HL-60/S4 (cell line): ENCODE data around the gene TRIAP1.
"Not testable (repeated sequence)": the region's sequence is repeated elsewhere in the genome, so short reads cannot be mapped to it uniquely, and the experiment has no call there.

Experiments used
- in situ Hi-C: fragments of 300-500 bp; cut with MboI; formaldehyde crosslinking; loops from 2 replicates; pipeline ENCODE4 v1.14.3; 2022; ENCODE audit warnings: low sequenced_read_pairs

TRIAP1 gene

DNA sequence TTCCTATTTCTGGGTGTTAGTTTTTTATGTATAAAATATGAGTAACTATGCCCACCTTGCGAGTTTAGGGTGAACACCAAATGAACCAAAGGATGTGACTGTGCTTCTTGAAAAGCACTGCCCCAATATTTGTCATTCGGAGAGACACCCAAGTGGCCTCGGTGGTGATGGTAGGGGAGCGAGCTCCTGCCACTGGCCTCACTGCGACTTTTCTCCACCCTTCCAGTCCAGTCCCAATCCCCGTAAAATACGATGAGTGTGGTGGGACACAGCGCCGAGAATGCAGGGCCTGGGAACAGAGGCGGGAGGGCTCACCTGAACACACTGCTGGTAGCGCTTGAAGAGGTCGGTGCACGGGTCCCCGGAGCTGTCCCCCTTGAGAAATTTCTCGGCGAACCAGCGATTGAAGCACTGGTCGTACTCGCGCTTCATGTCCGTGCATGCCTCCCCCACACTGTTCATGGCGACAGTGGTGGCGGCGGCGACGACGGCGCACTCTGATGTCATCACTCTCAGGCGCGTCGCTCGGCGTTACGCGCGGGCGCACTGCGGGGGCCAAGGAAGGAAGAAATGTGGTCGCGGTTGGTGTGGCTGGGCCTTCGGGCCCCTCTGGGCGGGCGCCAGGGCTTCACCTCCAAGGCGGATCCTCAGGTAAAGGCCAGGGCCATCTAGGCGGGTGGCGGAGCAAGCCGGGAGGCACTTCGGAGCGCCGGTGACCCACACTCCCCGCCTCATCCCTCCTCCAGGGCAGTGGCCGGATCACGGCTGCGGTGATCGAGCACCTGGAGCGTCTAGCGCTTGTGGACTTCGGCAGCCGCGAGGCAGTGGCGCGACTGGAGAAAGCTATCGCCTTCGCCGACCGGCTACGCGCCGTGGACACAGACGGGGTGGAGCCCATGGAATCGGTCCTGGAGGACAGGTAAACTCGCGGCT, at the start of gene TRIAP1, which contains the start of gene GATC:
TRIAP1 (minus strand) TSS at position 474 of the 933 bp plus-strand sequence; CDS start at position 462, 12 bp downstream.
GATC (plus strand) TSS at position 534 of the 933 bp plus-strand sequence; CDS start at position 571, 37 bp downstream.
- in situ Hi-C loops, result no loop called here

DNA sequence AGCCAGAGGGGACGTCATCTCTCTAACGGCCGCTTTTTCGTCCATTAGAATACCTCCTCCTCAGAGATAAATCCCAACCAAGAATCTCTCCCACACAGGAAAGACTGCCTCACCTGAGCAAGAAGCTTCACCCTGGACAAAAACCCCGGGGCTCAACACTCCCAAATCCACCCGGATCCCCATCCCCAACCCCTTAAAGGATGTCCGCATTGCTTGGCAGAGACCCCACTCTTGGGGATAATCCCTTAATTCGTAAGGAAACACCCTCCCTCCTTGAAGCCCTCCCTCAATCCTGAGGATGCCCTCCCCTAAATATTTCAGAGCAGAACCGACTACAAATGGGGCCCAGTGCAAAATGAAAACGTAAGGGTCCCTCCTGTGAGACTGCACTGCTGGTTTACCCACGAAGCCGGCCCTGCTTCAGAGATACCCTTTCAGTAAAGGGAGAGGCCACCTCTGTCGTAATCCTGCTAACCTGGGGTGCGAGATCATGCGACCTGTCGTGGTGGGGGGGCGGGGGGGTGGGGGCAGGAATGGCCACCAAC, 49.1 kb upstream of the TRIAP1 start:
- in situ Hi-C loops, result no loop called here

DNA sequence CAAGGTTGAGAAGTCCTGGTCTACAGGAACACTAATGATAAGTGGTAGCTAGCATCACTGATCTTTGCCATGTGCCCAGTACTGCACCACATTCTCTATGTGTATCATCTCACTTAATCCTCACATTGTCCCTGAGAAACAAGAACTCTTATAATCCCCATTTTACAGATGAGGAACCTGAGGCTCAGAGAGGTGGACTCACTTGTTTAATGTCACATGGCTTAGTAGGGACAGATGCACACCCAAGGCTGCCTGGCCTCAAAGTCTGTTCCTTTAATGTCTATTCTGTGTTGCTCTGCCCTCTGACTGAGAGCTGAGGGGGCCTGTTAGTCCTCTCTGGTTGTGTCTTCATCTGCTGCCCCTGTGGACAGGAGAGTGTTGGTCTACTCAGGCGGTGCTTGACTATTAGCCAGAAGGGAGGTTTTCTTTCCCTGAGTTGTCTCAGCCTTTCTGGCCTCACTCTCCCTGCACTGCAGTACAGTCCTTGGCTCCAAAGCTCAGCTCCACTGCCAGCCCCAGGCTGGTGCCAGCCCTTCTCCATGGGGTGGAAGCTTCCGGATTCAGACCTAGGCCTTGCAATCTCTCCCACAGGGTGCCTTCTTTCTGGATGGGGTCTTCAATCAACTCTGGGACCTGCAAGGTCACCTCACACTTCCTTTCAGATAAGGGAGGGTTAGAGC, 44.8 kb upstream of the TRIAP1 start:
- in situ Hi-C loops, result no loop called here

DNA sequence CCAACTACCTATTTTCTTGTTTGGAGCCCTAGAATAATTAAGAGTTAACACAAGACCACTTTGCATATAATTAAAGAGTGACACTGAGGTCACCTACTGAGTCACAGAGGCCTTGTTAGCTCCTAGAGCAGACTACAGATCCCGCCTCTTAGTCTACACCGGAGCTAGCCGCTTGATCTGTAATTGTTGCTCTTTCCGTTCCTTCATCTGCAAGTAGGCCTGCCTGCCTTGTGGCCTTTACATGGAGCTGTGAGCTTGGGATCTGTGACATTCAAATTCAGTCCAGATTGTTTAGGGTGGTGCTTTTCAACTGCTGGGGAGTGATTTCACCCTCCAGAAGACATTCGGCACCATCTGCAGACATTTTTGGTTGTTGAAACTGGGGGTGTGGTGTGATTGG, 44.1 kb upstream of the TRIAP1 start:
- in situ Hi-C loops, result no loop called here

DNA sequence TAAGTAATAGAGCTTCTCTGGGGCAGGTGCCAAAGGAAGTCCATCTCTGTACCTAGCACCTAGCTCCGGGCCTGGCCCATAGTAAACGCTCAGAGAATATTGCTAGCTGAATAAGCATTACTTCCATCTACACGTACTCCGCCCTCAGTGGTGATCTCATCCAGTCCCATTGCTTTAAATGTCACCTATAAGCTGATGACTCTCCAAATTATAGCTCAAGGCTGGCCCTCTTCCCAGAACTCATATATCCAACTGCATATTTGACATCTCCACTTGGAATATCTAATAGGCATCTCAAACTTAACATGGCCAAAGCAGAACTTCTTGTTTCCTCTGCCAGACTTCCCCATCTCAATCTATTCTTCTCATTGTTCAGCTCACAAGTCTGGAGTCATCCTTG, 42.8 kb upstream of the TRIAP1 start:
- in situ Hi-C loops, result no loop called here

DNA sequence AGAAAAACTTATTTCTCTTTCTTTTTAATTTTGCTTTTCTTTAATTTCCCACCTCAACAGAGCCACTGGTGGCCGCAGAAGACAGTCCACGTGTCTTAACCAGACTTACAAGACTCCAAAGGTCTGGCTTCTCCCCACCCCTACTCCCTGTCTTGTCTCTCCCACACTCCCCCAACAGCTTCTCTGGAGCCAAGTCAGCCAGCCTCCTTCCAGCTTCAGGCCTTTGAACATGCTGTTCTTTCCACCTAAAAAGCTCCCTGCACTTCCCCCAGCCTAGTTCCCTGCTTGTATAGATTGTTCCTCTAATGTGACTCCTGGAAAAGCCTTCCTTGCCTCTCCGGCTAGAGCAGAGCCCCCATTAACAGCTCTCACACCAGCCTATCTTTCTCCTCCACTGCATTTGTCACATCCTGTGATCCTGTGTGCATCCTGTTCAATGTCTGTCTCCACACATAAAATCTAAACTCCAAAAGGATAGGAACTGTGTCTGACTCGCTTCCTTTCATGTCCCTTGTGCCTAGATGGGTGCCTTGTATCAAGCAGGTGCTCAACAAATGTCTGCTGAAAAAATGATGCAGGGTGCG, 42.0 kb upstream of the TRIAP1 start:
- in situ Hi-C loops, result no loop called here

DNA sequence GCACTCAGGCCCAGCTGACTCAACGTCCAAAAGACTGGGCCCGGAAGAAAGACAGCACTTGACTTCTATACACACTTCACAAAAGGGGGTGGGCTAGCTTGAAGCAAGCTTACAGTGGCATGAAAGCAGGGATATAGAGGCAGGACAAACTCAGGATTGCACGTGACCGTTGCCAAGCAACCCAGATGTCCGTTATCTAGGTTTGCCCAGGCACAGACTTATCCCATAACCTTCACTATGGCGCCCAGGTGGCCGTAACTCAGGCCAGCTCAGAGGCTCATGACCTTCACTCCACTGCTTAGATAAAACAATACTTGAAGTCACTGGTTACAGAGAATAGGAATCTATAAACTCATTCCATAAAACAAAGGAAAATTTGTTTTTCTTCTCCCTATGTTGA, 41.4 kb upstream of the TRIAP1 start:
- in situ Hi-C loops, result not testable (repeated sequence)

DNA sequence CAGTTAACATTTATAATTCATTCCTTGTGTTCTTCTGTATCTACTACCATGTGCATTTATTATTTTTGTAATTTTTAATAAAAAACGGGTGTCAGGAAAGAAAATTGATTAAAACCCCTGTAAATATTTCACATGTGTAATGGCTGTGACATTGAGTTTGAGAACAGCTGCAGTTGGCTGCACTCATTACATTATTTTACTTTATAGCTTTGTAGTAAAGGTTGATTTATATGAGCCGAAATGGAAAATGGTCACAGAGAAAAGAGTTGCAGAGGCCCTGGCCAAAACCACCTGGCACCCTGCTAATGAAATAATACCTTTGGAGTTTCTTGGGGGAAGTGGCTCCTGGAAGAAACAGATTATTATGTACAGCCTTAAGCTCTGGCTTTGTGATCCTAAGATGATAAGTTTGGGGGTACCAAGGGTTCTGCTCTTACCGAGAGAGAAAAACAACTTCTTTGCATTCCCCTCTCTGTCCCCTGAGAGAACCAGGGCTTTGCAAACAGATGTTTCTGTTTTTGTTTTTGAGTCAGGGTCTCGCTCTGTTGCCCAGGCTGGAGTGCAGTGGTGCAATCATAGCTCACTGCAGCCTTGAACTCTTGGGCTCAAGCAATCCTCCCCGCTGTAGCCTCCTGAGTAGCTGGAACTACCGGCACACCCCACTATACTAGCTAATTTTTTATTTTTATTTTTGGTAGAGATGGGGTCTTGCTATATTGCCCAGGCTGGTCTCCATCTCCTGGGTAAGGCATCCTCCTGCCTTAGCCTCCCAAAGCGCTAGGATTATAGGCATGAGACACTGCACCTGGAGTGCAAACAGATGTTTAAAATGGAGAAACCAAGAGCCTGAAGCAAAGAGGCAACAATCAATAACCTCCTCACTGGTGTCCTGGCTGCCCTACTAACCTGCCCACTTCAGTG, 40.0 kb upstream of the TRIAP1 start:
- in situ Hi-C loops, result no loop called here

DNA sequence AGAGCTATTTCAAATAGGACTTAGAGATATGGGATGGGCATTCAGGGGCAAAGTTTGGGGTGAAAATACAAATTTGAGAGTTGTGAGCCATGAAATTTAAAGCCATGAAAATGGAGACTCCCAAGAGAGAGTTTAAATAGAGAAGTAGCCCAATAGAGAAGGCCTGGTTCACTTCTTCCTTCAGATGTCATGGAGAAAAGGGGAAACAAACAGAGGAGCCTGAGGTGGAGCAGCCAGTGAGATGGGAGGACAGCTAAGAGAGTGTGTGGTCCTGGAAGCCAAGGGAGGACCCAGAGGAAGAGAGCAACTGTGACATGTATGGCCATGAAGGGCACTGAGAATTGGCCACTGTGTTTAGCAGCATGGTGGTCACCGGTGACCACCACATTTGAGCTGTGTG, 37.4 kb upstream of the TRIAP1 start:
- in situ Hi-C loops, result no loop called here

DNA sequence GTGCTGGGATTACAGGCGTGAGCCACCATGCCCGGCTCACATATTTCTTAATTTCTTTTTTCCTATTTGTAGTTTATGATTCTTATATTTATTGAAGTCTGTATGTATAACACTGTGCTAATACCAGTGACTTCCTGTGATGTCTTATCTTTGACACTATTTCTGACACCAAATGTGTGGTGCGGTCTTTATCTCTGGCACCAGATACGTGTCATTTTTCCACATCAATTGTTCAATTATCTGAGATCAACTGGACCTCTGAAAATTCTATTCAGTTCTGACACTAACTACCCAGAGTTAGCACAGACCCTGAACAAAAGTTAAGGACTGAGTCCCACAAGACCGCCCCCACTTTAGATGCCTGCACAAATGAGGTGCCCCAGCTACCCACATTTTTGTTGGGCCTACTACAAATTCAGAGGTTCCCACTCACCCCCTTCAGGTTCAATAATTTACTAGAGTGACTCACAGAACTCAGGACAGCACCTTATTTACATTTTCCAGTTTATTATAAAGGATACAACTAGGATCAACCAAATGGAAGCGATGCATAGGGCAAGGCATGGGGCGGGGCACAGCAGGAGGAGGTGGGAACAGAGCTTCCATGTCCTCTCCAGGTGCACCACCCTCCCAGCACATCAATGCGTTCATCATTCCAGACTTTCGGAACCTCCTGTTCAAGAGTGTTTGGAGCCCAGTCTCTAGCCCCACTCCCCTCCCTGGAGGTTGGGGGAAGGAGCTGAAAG, 35.0 kb upstream of the TRIAP1 start:
- in situ Hi-C loops, result no loop called here

DNA sequence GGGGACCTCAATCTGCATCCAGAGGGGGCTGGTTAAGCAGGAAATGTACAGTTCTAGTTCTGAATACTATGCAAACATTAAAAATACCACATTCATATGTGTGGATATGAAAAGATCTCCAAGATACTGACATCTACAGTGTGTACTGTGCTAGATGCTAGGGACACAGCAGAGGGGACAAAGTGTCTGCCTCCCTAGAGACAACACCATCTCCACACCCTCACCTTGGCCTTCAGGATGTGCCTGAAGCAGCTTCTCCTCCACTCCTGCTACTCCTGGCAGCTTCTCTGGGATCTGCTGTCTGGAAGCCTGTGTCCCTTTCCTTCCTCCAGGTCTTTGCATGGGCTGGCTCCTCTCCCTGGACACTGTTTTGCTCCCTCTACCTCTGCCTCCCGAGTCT, 34.0 kb upstream of the TRIAP1 start:
- in situ Hi-C loops, result no loop called here

DNA sequence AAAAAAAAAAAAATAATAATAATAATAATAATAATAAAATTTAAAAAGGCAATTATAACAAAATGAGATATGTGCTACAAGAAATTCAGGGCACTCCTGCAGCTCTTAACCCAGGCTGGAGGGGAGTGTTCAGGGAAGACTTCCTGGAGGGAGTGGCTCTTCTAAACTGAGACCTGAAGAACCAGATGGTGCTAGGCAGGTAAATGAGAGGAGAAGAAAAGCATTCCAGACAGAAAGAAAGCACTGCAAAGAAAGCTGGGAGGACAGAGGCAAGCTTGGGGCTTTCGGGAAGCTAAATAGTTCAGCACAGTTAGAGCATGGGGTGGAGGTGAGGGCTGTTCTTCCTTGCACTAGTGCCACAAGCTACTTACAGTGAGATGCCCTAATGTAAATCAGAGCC, 33.3 kb upstream of the TRIAP1 start:
- in situ Hi-C loops, result no loop called here

DNA sequence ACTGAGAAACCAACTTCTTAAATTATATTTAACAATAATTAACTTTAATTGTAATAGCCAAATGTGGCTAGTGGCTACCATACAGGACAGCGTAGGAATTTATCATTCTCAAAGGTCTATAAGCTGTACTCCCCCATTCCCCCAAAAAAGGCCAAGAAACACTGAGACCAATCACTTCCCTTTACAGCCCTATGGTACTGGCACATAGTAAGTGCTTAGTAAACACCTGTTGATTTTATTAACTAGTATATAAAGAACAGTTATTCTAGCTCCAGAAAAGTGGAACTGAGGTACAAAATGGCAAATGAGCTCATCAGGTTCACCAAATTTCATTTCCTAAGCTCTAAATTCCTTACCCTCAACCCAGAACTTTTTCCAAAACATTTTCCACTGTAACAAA, 29.5 kb upstream of the TRIAP1 start:
- in situ Hi-C loops, result no loop called here

DNA sequence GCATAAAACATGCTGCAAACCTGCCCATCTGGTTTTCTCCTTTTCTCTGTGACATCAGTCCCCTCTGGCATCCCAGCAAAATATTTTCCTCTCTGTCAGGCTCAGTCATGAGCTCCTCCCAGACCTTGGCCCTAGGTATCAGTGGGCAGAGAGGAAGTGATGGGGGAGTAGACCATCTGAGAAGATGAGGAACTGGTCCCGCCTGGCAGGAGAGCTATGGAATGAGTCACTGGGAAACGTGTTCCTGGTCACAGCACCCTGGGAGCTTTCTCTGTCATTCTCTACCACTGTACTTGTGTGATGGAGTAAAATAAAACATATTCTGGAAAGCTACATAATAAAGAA, 28.4 kb upstream of the TRIAP1 start:
- in situ Hi-C loops, result no loop called here

DNA sequence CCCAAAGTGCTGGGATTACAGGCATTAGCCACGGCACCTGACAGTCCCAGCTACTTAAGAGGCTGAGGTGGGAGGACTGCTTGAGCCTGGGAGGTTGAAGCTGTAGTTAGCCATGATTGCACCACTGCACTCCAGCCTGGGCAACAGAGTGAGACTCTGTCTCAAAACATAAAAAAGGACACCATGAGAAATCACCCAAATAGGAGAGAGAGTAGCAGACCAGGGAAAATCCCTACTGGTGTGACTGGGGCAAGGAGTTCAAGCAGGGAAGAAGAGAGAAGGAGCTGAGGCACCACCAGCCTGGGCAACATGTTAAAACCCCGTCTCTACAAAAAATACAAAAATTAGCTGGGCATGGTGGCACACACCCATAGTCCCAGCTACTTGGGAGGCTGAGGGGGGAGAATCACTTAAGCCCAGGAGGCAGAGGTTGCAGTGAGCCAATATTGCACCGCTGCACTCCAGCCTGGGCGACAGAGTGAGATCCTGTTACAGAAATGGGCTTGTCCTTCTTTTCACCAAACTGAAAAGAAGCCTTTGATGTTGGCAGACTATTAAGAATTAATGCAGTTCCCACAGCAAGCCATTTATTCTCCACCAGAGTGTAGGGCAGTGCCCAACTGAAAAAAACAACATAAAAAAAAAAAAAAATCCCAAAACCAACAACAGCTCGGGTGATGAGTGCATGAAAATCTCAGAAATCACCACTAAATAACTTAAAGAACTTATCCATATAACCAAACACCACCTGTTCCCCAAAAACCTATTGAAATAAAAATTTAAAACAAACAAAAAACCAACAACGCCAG, 27.8 kb upstream of the TRIAP1 start:
- in situ Hi-C loops, result no loop called here

DNA sequence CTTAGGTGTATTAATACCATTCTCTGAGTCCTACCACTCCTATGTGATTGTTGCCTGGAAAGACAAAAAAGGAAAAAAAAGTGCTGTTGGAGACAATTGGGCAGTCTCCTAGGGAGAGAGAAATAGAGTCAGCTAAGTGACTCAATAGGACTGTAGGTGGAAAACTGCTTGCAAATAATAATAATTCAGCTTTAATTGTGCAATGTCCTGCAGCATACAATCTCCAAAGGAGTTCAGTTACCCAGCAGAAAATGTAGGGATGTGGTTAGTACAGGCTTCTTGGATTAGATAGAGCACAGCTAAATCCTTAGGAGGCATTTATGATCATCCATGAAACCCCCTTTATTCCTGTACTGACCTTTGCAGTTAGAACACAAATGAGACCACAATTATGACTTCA, 26.3 kb upstream of the TRIAP1 start:
- in situ Hi-C loops, result no loop called here

DNA sequence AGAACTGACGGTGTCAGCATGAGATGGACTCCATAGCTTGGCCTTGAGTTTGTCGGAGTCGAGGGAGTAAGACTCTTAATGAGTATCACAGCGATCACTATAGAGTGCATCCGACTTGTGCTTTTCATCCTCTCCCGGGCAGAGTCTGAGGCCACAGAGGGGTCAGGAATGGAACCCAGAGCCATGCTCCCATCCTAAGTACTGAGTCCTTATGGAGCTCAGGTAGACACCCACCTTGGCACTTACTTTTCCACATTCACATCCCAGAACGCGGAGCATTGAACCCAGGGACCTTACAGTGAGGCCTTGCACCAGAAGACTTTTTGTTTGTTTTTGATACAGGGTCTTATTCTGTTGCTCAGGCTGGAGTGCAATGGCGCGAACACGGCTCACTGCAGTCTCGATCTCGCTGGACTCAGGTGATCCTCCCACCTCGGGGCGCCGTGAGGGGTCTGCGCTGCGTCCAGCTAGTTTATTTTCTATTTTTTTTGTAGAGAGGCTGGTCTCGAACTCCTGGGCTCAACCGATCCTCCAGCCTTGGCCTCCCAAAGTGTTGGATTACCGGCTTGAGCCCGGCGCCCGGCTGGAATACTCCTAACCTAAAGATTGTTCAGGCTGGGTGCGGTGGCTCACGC, 24.1 kb upstream of the TRIAP1 start:
- in situ Hi-C loops, result no loop called here

DNA sequence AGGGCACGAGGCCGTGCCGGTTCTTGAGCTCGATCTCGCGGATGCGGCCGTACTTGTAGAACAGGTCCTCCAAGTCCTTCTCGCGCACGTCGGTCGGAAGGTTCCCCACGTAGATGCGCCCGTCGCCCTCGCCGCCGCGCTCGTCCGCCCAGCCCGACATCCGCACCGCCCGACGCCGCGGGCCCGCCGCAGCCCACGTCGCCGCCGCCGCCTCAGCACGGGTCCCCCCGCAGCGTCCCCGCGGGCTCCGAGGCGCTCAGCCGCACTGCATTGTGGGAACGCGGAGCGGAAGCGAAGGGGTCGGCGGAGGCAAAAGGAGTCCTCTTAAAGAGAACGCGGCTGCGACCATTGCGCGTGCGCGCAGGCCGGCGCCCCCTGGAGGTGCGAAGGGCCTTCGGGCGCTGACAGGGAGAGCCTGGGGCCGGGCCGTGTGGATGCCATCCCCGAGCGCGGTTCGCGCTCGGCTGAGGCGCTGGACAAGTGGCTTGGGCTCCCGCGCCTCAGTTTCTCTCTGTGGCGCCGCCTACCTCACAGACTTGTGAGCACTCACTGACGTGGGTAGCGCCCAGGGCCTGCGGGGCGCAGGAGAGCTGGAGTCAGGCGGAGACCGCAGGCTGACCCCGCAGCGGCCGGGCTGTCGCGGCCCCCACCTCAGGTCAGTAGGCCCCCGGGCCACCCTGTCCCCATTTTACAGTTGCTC, 23.4 kb upstream of the TRIAP1 start, which contains the start of gene SRSF9:
SRSF9 (minus strand) TSS at position 299 of the 700 bp plus-strand sequence; CDS start at position 160, 139 bp downstream.
- in situ Hi-C loops, result no loop called here
